ENCODE data around the gene DICER1. TPM values are rescaled to one million over a fixed set of nuclear protein-coding genes. Genes with fewer than 3 reads are reported as not detected.

DICER1 gene
- total RNA-seq, 3 donors from 2014 or later = 74.9 to 126 (median 78.0) TPM

GRCh38 chr14:95132760-95133159, 24.6 kb downstream of the DICER1 start:
- intact Hi-C loops (cut with DNase I; ENCODE audit: low total_unique reads) = no loop called here
- no peaks in the 10 kb centered on the region for H3K36me3 ChIP-seq
- no peaks in the 10 kb centered on the region for H3K9me3 ChIP-seq
- H3K4me3 ChIP-seq = no peak overlapping the region
- no peaks in the 10 kb centered on the region for H3K27me3 ChIP-seq
- H3K4me1 ChIP-seq = no peaks in the 10 kb centered on the region
- H3K27ac ChIP-seq = no peak overlapping the region
- no peak for DNase-seq (ENCODE audit: low spot score in 2 of 2)
- TF ChIP-seq POLR2A (IDR thresholded peaks at IDR 0.05) (no peak), CTCF (IDR thresholded peaks at IDR 0.05) (no peak), POLR2AphosphoS5 (IDR thresholded peaks at IDR 0.05) (no peak)

- Histone ChIP-seq H3K36me3 (no peaks in the 10 kb centered on the region), H3K4me1 (no peaks in the 10 kb centered on the region), H3K4me3 (no peak overlapping the region), H3K27ac (no peak overlapping the region), H3K27me3 (no peaks in the 10 kb centered on the region), H3K9me3 (no peaks in the 10 kb centered on the region)
- TF ChIP-seq CTCF (IDR thresholded peaks at IDR 0.05) (no peak), POLR2A (IDR thresholded peaks at IDR 0.05) (no peak), POLR2AphosphoS5 (IDR thresholded peaks at IDR 0.05) (no peak)
- intact Hi-C loops (cut with DNase I; ENCODE audit: low total_unique reads) = no loop called here
- DNase-seq (ENCODE audit: low spot score in 2 of 2) = no peak
Observed at GRCh38 chr14:95130549-95130948, 26.8 kb downstream of the DICER1 start.

GRCh38 chr14:95128140-95128539, 29.2 kb downstream of the DICER1 start:
- Histone ChIP-seq H3K4me1 (no peaks in the 10 kb centered on the region), H3K9me3 (no peaks in the 10 kb centered on the region), H3K27ac (no peak overlapping the region), H3K4me3 (no peak overlapping the region), H3K36me3 (no peaks in the 10 kb centered on the region), H3K27me3 (no peaks in the 10 kb centered on the region)
- DNase-seq (ENCODE audit: low spot score in 2 of 2) = no peak
- TF ChIP-seq POLR2A (IDR thresholded peaks at IDR 0.05) (no peak), POLR2AphosphoS5 (IDR thresholded peaks at IDR 0.05) (no peak), CTCF (IDR thresholded peaks at IDR 0.05) (no peak)
- intact Hi-C loops (cut with DNase I; ENCODE audit: low total_unique reads) = loop anchor here (2.0 kb wide), 1 partner anchor 71 kb away; no protein-coding TSS in a partner anchor

GRCh38 chr14:95127531-95127911, 29.8 kb downstream of the DICER1 start:
- Histone ChIP-seq H3K27ac (no peak overlapping the region), H3K4me3 (no peak overlapping the region), H3K36me3 (no peaks in the 10 kb centered on the region), H3K9me3 (no peaks in the 10 kb centered on the region), H3K4me1 (no peaks in the 10 kb centered on the region), H3K27me3 (no peaks in the 10 kb centered on the region)
- intact Hi-C loops (cut with DNase I; ENCODE audit: low total_unique reads) = no loop called here
- DNase-seq (ENCODE audit: low spot score in 2 of 2) = no peak
- TF ChIP-seq CTCF (IDR thresholded peaks at IDR 0.05) (no peak), POLR2A (IDR thresholded peaks at IDR 0.05) (no peak), POLR2AphosphoS5 (IDR thresholded peaks at IDR 0.05) (no peak)

- intact Hi-C loops (cut with DNase I; ENCODE audit: low total_unique reads) = no loop called here
- Histone ChIP-seq H3K4me3 (no peak overlapping the region), H3K27ac (no peak overlapping the region), H3K27me3 (no peaks in the 10 kb centered on the region), H3K9me3 (no peaks in the 10 kb centered on the region), H3K4me1 (no peaks in the 10 kb centered on the region), H3K36me3 (no peaks in the 10 kb centered on the region)
- no peak for TF ChIP-seq POLR2A (IDR thresholded peaks at IDR 0.05)
- TF ChIP-seq CTCF (IDR thresholded peaks at IDR 0.05) = no peak
- TF ChIP-seq POLR2AphosphoS5 (IDR thresholded peaks at IDR 0.05) = no peak
- no peak for DNase-seq (ENCODE audit: low spot score in 2 of 2)
Observed at GRCh38 chr14:95126906-95127530, 30.3 kb downstream of the DICER1 start.
